ENCODE measurements around the gene RPL10.
A peak's percentile ranks its signal among the peaks of the same experiment; 100 is the strongest.
"Not testable (repeated sequence)": the region's sequence is repeated elsewhere in the genome, so short reads cannot be mapped to it uniquely, and the experiment has no call there.

The RPL10 gene

DNA sequence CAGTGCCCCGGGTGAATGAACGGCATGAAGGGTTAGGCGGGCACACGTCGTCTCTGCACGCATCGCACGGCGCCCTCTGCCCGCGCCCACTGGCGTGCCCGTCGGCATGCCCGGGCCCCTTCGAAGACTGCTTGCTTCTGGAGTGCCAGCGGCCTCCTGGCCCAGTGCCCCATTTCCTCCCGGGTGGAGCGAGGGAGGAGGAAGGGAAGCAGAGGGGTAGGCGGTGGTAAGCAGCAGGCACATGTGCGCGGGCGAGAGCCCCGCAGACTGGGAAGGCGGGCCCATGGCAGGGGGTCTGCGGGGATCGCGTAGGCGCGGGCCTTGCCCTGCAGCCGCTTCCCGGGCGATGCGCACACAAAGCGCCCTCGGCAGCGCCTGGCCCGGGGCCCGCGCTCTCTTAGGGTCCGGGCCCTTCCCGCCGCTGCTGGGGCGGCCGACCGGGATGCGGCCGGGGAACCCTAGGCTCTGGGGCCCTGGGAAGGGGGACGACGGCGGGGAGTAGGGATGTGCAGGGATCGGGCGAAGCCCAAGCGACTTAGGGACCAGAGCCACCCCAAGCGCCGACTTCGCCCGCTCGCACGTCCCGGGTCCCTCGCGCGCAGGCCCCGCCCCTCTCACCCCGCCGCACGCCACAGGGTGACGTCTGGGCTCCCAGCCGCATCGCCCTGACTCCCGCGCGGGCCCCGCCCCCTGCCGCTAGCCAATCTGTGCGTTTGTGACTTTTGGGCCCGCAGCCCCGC lies 19.9 kb upstream of the RPL10 start:
- peak; percentile 52 for DNase-seq

DNA sequence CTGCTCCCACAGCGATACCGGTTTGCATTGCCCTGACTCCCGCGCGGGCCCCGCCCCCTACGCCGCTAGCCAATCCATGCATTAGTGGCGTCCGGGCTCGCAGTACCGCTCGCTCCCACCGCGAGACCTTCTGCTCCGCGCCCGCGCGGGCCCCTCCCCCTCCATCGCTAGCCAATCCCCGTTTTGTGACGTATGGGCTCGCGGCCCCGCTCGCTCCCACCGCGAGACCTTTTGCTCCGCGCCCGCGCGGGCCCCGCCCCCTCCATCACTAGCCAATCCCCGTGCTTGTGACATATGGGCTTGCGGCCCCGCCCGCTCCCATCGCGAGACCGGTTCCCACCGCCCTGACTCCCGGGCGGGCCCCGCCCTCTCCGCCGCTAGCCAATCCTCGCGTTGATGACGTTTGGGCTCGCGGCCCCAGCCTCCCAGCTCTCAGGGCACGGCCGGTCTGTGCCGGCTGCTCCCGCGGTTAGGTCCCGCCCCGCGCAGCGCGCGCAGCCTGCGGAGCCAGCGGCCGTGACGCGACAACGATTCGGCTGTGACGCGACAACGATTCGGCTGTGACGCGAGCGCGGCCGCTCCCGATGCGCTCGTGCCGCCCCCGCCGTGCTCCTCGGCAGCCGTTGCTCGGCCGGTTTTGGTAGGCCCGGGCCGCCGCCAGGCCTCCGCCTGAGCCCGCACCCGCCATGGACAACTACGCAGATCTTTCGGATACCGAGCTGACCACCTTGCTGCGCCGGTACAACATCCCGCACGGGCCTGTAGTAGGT lies 19.2 kb upstream of the RPL10 start, which contains the start of gene EMD:
EMD (plus strand) TSS at position 497 of the 770 bp plus-strand sequence; CDS start at position 687, 190 bp downstream.
- DNase-seq = peak; percentile 97

DNA sequence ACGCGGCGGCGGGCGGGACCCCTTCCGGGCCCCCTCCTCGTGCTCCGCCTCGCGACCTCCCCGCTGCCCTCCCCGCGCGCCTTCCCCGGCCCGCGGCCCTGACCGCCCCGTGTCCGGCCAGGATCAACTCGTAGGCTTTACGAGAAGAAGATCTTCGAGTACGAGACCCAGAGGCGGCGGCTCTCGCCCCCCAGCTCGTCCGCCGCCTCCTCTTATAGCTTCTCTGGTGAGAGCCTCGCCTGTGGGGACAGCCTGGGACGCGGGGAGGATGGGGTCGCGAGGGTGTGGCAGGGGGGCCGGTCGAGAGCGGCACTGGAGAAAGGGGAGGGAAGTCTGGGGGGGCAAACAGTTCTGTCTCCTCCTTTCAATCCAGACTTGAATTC lies 18.6 kb upstream of the RPL10 start:
- DNase-seq = no peak

DNA sequence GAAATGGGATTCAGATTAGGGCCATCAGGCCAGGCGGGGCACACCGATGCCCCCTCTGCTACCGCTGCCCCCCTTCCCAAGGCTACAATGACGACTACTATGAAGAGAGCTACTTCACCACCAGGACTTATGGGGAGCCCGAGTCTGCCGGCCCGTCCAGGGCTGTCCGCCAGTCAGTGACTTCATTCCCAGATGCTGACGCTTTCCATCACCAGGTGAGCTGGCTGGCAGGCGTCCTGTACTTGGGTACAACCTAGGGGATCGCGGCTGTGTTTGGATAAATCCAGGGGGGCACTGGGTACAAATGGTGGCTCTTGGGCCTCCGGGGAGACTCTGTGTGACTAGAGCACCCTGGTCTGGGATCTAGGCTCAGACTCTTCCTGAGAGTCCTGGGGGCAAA lies 18.0 kb upstream of the RPL10 start:
- DNase-seq = no peak

DNA sequence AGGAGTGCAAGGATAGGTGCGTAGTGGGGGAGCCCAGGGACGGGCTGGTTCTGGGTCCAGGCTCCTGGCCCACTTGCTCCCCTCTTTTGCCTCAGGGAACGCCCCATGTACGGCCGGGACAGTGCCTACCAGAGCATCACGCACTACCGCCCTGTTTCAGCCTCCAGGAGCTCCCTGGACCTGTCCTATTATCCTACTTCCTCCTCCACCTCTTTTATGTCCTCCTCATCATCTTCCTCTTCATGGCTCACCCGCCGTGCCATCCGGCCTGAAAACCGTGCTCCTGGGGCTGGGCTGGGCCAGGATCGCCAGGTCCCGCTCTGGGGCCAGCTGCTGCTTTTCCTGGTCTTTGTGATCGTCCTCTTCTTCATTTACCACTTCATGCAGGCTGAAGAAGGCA lies 17.4 kb upstream of the RPL10 start:
- DNase-seq = no peak

DNA sequence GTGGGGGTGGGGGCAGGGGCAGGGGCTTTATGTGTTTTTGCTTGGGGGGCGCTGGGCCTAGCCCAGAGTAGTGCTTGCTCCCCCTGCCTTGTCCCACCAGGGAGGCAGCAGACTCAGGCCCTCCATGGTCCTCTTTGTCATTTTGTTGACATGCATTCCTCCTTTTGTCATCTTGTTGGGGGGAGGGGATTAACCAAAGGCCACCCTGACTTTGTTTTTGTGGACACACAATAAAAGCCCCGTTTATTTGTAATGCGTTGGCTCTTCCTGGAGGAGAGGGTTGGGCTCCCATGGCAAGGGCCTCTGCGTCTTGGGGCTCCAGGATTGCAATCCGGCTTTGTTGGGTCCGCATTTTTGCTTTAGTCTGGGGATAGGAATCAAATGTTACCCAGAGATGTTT lies 16.9 kb upstream of the RPL10 start:
- no peak for DNase-seq

DNA sequence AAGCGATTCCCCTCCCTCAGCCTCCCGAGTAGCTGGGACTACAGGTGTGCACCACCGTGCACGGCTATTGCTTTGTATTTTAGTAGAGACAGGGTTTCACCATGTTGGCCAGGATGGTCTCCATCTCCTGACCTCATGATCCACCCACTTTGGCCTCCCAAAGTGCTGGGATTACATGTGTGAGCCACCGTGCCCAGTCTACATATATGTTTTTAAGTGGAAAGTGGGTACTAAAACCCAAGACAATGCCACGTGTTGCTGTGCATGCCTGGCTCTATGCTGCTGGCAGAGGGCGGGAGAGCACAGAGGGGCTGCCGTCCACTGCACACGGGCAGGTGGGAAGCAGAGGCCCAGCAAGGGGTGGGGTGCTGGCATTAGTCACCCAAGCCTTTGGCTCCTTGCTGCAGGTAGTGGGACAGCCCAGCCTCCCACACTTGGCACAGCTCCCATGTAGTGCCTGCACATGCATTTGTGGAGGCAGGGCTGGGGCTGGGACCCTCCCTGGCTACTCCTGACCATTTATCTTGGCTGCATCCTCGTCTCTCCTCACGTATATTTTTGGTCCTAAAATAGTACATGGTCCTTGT lies 15.6 kb upstream of the RPL10 start:
- DNase-seq = no peak

DNA sequence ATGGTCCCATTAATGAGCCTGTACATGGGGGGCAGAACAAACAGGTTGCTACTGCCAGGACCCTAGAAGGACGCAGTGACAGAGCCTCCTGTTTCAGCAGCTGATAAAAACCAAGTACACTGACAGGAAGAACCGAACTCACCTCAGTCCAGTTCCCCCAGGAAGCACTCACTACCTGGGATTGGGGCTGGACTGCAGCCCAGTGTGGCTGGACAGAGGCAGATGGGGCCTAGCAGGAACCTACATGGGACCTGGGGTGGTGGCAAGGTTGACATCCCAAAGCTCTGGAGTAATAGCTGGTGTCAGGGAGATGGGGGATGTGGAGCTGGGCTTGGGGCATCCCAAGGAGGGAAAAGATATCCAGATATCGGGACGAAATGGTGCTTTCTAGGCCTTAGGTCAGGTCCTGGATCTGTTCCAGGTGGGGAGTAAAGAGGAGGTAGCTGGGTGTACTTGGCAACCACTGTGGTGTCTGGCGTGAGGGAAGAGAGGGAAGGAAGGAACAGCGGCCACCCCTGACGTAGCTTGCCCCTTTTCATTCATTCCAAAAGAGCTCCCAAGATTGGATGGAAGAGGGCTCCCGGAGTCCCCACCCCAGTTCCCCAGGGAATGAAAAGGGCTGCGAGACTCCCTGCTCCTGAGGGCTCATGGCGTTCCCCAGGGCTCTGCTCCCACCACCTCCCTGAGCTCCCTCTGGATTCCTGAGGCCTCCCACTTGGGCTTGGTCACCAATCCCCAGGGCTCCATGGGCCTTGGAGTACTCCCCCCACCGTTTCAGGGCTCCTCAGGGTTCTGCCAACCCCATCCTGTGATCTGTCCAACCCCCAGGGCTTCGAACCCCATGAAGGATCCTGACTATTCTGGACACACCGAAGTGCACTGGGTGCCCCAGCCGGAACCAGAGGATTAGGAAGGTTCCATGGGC lies 14.6 kb upstream of the RPL10 start:
- no peak for DNase-seq

DNA sequence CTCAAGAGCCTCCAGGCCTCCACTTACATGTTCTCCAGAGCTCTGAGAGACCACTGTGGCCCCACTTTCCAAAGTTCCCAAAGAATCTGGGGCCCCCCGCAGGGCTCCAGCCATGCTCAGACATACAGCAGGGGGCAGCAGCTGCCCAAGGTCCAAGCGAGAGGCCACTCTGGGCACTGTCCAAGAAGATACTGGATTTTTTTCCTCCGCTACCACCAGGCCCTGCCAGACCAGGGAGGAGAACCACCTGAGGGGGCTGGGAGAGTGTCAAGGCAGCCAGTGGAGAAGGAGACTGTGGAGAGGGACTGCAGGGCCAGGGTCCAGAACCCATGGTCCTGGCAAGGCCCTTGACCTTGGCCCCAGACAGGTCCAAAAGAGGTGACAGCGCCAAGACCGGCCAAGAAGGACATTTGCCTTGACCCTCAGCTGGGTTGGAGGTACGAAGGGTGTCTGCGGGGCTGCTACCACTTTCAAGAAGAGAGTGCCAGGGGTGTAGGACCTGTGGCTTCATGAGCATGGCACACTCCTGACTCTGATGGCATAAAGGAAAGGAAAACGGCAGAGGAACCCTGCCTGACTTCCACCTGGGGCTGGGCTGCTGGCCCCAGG lies 13.8 kb upstream of the RPL10 start:
- DNase-seq = no peak

DNA sequence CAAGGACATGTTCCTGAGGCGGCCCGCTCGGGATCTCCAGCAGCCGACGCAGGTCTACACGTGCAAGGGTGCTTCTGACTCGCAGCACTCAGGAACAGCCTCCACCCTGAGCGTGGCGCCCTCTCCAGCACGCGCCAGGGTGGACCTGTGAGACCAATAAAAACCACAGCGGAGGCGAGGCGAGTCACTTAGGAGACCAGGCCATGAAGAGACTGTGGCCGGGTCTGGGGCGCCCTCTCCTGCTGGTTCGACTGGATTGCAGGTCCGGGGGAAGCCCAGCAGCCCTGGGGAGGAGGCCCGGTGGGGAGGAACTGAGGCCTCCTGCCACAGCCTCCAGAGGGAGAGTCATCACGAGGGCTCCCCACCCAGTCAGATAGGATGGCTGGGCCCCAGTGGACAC lies 10.1 kb upstream of the RPL10 start:
- not testable (repeated sequence) for DNase-seq

DNA sequence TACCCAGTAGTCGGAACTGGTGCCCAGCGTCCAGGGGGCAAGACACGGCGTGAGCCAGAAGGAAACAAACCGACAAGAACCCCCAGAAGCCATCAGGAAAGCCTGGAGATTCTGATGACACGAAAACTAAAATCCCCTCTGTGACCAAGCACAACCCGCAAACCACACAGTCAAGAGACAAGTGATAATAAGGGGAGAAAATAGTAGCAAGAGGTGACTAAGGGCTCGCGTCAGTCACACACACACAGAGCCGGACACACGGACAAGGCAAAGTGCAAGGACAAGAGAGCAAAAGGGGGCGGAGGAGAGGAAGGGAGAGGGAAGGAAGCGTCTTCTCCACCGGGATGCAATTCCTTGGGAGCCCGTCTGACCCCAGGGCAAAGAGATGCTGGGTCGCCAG lies 9.5 kb upstream of the RPL10 start:
- DNase-seq = not testable (repeated sequence)

DNA sequence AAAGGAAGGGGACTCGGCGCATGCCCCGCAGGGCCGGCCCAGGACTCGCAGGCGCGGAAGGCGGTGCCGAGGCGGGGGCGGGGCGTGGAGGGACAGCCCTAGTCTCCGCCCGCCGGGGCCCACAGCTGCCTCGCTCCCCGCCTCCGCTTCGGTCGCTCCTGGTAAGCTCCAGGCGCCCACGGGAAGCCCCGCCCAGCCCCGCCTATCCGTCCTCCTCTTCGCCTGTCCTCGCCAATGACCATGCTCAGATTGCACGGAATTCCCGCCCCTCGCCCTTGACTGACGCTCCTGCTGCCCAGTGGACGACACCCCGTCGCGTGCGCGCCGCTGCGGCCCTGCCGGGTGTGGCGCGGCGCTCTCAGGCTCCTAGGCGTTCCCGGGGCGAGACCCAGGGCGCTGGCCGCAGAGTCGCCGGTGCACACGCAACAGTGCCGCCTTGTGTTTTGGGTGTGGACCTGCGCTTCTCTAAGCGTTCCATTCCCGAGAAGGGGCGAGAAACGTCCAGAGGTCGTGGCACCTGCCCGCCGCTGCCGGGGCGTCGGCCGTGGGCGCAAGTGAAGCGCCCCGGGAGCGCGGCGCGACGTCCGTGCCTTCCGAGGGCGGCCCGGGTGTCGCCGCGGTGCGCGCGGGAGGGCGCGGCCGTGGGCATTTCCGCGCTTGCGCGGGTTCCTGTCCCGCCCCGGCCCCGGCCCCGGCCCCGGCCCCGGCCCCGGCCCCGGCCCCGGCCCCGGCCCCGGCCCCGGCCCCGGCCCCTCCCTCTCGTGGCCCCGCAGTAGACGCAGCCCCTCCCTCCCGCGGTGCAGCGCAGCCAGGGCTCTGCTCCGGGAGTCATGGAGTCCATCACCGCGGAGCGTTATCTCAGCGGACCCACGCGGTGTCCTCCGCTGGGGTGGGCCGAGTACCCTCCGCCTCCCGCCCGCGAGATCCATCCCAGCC lies 8.1 kb upstream of the RPL10 start:
- peak; percentile 50 for DNase-seq

DNA sequence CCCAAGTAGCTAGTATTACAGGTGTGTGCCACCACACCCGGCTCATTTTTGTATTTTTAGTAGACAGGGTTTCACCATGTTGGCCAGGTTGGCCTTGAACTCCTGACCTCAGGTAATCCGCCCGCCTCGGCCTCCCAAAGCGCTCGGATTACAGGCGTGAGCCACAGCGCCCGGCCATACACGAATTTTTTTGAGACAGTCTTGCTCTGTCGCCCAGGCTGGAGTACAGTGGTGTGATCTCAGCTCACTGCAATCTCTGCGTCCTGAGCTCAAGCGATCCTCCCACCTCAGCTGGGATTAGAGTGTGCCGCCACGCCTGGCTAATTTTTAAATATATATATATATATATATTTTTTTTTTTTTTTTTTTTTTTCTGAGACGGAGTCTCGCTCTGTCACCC lies 1.8 kb upstream of the RPL10 start:
- DNase-seq = not testable (repeated sequence)

DNA sequence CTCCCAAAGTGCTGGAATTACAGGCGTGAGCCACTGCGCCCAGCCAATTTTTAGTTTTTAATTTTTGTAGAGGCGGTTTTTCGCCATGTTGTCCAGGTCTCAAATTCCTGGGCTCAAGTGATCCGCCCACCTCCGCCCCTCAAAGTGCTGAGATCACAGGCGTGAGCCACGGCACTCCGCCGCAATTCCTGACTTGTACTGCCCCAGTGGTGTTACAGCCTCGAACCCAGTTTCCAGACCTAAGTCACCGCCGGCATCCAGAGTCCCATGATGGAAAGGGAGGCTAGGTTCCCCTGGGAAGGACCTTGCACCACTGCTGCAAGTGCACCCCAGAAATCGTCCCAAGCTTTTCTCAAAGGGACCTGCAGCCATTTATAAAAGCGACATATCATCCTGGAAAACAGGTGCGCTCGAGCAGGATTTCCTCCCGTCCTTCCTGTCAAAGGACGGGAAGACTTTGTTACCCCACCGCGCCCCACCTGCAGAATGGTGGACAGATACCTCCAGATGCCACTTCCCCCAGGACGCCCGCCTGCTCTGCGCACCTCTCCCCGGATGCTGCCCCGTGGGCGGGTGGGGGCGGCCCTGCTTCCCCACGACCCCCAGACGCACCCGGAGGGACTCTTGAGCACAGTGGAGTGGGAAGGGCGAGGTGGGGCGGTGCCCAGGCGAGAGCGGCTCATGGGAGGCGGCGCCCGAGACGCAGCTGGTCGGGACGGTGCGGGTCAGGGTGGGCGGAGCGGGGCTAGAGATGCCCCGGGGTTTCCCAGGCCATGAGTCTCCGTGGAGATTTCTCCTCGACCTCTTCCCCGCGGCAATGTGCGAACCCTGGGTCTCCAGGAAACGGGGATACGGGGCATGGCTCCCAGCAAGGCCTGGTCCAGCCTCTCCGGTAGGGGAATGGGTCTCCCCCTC lies 947 bp upstream of the RPL10 start:
- DNase-seq = peak; percentile 61

DNA sequence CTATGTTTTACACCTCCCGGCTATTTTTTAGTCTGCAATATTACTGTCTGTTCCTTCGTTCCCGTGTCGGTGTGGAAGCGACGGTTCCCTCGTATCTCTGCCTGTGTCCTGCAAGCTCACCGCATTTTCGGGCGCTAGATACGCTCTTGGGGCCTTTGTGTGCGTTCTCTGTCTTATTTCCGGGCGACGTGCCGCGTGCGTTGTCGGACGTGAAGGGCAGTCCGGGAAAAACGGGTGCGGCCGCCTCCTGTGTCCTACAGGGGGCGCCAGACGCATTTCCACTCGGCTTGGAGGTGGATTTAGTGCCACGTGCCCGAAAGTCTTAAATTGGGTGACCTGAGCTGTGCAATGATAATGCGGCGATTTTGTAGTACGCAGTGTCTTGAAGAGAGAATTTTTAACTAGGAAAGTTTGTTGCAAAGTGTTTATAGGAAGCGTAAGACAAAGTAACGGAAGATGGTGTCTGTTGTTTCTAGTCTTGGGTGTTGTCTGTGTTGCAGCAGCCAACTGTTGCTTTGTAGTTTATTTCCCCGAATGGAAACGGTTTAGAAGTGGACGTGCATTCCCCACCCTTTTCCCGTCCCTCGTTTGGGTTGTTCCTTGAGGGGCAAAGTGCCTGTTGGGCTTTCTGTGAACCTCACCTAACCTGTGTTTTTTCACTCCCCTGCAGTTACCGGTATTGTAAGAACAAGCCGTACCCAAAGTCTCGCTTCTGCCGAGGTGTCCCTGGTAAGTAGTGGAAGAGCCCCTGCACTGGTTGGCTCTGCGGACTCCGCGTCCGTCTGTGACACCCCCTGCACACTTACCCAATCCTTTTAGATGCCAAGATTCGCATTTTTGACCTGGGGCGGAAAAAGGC lies 720 bp downstream of the RPL10 start:
- DNase-seq = peak; percentile 87

DNA sequence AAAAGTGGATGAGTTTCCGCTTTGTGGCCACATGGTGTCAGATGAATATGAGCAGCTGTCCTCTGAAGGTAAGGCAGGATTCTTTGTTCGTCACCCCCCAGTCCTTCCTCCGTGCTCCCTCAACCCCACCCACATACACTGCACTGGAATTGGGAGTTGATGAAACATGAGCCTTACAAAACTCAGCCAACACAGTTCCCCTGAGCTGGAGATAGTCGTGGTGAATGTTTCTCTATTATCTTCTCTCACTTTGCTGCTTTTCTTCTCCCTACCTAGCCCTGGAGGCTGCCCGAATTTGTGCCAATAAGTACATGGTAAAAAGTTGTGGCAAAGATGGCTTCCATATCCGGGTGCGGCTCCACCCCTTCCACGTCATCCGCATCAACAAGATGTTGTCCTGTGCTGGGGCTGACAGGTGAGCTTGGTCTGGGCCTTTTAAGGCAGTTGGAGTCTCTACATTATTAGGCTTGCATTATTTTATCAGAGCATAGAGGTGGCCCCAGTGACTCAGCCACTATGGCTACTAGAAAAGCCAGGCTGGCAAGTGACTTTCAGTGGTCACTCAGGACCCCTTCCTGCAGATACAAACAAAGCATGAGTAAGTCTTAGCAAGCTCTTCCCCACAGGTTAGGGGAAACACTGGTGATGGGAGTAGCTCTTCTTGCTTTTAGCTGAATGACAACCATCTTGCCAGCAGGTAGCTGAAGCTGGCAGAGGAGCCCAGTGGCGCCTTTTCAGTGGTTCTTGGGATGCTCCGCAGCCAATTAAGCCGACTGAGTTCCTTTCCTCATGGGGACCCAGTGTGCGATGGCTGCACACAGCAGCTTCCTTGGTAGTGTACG lies 1.6 kb downstream of the RPL10 start:
- peak; percentile 51 for DNase-seq

DNA sequence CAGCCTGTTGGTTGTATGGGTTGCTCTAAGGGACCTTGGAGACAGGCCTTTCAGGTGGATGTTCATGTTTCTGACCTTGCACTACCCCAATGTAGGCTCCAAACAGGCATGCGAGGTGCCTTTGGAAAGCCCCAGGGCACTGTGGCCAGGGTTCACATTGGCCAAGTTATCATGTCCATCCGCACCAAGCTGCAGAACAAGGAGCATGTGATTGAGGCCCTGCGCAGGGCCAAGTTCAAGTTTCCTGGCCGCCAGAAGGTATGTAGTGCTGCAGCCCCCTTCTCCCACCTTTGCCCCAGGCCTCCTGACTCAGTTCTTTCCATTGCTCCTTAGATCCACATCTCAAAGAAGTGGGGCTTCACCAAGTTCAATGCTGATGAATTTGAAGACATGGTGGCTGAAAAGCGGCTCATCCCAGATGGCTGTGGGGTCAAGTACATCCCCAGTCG lies 2.2 kb downstream of the RPL10 start:
- not testable (repeated sequence) for DNase-seq

Data from CD4-positive, alpha-beta T cell treated with Interleukin-10 for 1 hour (primary cell).